Activated CD4-positive, CD25-positive, alpha-beta regulatory T cell treated with anti-CD3 and anti-CD28 coated beads, Interleukin-2, amount 50 U/mL, for 24 hours (primary cell): ENCODE measurements around the gene FHL1.

Experiments
- ATAC-seq, 2 donors: fragments of 150-1000 bp; cut with Tn5 transposase; one replicate each; pipeline ENCODE4 v1.10.0; 2021; ENCODE audit warnings: mild to moderate bottlenecking in 1 of 2, moderate library complexity in 1 of 2

Gene FHL1

GRCh38 chrX:136190038-136190713 lies 42.8 kb downstream of the FHL1 start:
- no peak for ATAC-seq

GRCh38 chrX:136191171-136191570 lies 43.8 kb downstream of the FHL1 start:
- no peak for ATAC-seq

- ATAC-seq = no peak
Measured at GRCh38 chrX:136192135-136192534, 44.8 kb downstream of the FHL1 start.

GRCh38 chrX:136192839-136193414 lies 45.6 kb downstream of the FHL1 start:
- no peak for ATAC-seq

GRCh38 chrX:136193771-136194170 lies 46.4 kb downstream of the FHL1 start:
- ATAC-seq = no peak

GRCh38 chrX:136194536-136194935 lies 47.2 kb downstream of the FHL1 start:
- ATAC-seq = no peak

GRCh38 chrX:136195247-136195646 lies 47.9 kb downstream of the FHL1 start:
- ATAC-seq = no peak

GRCh38 chrX:136196691-136197155 lies 49.4 kb downstream of the FHL1 start:
- no peak for ATAC-seq

GRCh38 chrX:136198010-136198409 lies 50.7 kb downstream of the FHL1 start:
- ATAC-seq = no peak

GRCh38 chrX:136198678-136199243 lies 51.4 kb downstream of the FHL1 start:
- ATAC-seq = no peak

- ATAC-seq = no peak
Measured at GRCh38 chrX:136199365-136199764, 52.0 kb downstream of the FHL1 start.

GRCh38 chrX:136200466-136200865 lies 53.1 kb downstream of the FHL1 start:
- no peak for ATAC-seq

GRCh38 chrX:136201601-136202000 lies 54.3 kb downstream of the FHL1 start:
- ATAC-seq = no peak

GRCh38 chrX:136202889-136203288 lies 55.6 kb downstream of the FHL1 start:
- ATAC-seq = no peak

- ATAC-seq = peak; percentile 76 to 77
Measured at GRCh38 chrX:136203438-136203837, 56.1 kb downstream of the FHL1 start.

GRCh38 chrX:136203951-136204350 lies 56.6 kb downstream of the FHL1 start:
- no peak for ATAC-seq

- no peak for ATAC-seq
Measured at GRCh38 chrX:136204571-136204970, 57.2 kb downstream of the FHL1 start.

- no peak for ATAC-seq
Measured at GRCh38 chrX:136205882-136206380, 58.6 kb downstream of the FHL1 start.

- ATAC-seq = no peak
Measured at GRCh38 chrX:136206916-136207315, 59.6 kb downstream of the FHL1 start.

- no peak for ATAC-seq
Measured at GRCh38 chrX:136207546-136207945, 60.2 kb downstream of the FHL1 start.

GRCh38 chrX:136209016-136209738 lies 61.8 kb downstream of the FHL1 start:
- ATAC-seq = no peak

- ATAC-seq = no peak
Measured at GRCh38 chrX:136209751-136210150, 62.4 kb downstream of the FHL1 start.

- no peak for ATAC-seq
Measured at GRCh38 chrX:136210243-136210642, 62.9 kb downstream of the FHL1 start.
